Activated naive CD8-positive, alpha-beta T cell (primary cell): ENCODE data around the gene MYBPC1.

Experiments
- H3K27ac Mint-ChIP-seq: one replicate; pipeline ENCODE4 v1.8.0; 2021; ENCODE audit warnings: mixed read lengths
- H3K27me3 Mint-ChIP-seq: one replicate; pipeline ENCODE4 v1.8.0; 2021; ENCODE audit warnings: mixed read lengths
- H3K36me3 Mint-ChIP-seq: one replicate; pipeline ENCODE4 v1.8.0; 2021; ENCODE audit warnings: mixed read lengths
- H3K4me1 Mint-ChIP-seq: one replicate; pipeline ENCODE4 v1.8.0; 2021; ENCODE audit warnings: low read depth, mixed read lengths
- H3K4me3 Mint-ChIP-seq: one replicate; pipeline ENCODE4 v1.8.0; 2021; ENCODE audit warnings: mild to moderate bottlenecking, mixed read lengths
- H3K9me3 Mint-ChIP-seq: one replicate; pipeline ENCODE4 v1.8.0; 2021; ENCODE audit warnings: low read depth, mixed read lengths

MYBPC1 gene

DNA sequence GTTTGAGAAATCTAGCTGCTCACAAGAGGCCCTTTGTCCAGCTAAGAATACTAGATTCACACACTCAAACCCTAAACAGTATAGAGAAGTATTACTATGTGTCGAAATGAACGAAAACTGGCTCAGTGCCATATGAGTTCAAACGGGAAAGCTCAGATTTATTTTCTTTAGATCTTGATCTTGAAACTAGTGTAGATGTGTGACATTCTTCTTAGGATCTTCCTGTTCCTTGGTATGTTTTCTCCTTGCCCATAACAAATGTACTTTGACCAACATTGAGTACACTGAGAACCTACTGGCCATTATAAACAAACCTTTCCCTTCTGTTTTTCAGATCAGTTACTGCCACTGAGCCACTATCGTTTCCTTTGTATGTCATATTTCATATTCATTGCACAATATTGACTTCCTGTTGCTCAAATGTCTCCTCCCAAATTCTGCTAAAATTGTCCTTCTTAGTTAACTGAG, 21.3 kb downstream of the MYBPC1 start:
- Mint-ChIP-seq H3K9me3 (no peaks in the 10 kb centered on the region), H3K27ac (no peak overlapping the region), H3K36me3 (no peaks in the 10 kb centered on the region), H3K27me3 (no peaks in the 10 kb centered on the region), H3K4me3 (peak overlapping the region; percentile 56), H3K4me1 (peaks cover 15% of the 10 kb centered on the region)

- Mint-ChIP-seq H3K27ac (no peak overlapping the region), H3K4me1 (peaks cover 16% of the 10 kb centered on the region), H3K4me3 (no peak overlapping the region)
Measured at GRCh38 chr12:101619026-101619786, 24.4 kb downstream of the MYBPC1 start.

GRCh38 chr12:101619858-101620761, 25.3 kb downstream of the MYBPC1 start:
- no peaks in the 10 kb centered on the region for H3K36me3 Mint-ChIP-seq
- no peaks in the 10 kb centered on the region for H3K9me3 Mint-ChIP-seq
- no peak overlapping the region for H3K4me3 Mint-ChIP-seq
- H3K27ac Mint-ChIP-seq: no peak overlapping the region
- H3K27me3 Mint-ChIP-seq: peaks cover 5% of the 10 kb centered on the region
- H3K4me1 Mint-ChIP-seq: peaks cover 16% of the 10 kb centered on the region

More at GRCh38 chr12:101619026-101619786, 24.4 kb downstream of the MYBPC1 start:
- Mint-ChIP-seq H3K9me3 (no peaks in the 10 kb centered on the region), H3K36me3 (no peaks in the 10 kb centered on the region), H3K27me3 (peaks cover 4% of the 10 kb centered on the region)

DNA sequence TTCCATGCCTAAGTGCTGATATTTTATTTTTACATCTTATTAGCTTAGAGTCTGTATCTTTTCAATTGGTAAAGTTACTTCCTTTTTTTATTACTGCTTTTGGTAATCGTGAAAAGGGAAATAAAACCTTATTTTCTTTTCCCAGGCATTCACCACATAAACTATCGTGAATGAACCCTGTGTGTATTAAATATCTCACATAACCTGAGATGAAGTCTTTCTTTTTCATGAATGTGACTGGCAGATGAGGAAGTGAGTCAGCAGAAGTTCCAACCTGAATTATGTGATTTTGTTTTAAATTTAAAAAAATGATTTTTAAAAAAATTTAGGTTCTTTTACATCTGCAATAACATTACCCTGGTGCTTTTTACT, 26.0 kb downstream of the MYBPC1 start:
- Mint-ChIP-seq H3K27ac (no peak overlapping the region), H3K36me3 (no peaks in the 10 kb centered on the region), H3K9me3 (no peaks in the 10 kb centered on the region)

DNA sequence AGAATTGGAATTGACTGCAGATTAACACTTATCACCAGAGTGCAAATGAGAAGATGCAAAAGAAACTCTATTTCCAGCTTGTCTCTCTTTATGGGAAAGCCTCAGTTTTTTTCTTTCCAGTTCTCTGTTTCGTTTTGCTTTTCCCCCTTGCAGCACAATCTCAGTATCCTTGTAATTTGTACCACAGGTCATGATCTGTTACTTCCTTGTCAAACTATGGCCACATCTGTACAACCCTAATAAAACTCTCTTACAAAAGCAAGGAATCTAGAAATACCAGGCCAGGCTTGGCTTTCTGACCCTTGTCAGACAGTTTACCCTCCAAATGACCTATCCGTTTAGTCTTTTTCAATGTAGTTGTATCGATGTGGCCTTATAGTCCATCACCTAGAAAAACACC, 33.9 kb downstream of the MYBPC1 start:
- Mint-ChIP-seq H3K4me3 (no peak overlapping the region), H3K27ac (no peak overlapping the region), H3K27me3 (peaks cover 7% of the 10 kb centered on the region), H3K4me1 (no peaks in the 10 kb centered on the region), H3K9me3 (no peaks in the 10 kb centered on the region), H3K36me3 (no peaks in the 10 kb centered on the region)

More for the DNA sequence above, 26.0 kb downstream of the MYBPC1 start:
- no peak overlapping the region for H3K4me3 Mint-ChIP-seq
- peaks cover 7% of the 10 kb centered on the region for H3K27me3 Mint-ChIP-seq
- peaks cover 13% of the 10 kb centered on the region for H3K4me1 Mint-ChIP-seq

DNA sequence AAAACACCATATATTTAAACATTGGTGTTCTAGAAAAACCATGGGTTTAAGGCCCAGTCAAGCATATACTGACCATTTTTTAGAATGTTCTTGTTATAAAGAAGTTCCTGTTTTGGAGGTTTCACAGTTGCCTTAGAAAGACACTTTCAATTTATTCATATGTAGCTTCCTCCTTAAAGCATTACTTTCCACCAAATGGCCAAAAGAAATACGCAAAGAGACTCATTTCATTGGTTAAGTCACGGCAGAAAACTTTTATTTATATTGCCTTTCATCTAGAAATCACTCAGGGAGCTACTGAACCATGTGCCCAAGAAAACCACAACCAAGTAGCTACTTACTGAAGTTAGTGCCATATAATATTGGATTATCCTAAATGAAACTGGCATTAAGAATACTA, 40.0 kb downstream of the MYBPC1 start:
- Mint-ChIP-seq H3K27me3 (peaks cover 2% of the 10 kb centered on the region), H3K4me3 (no peak overlapping the region), H3K9me3 (no peaks in the 10 kb centered on the region), H3K4me1 (peaks cover 6% of the 10 kb centered on the region), H3K27ac (no peak overlapping the region), H3K36me3 (no peaks in the 10 kb centered on the region)

GRCh38 chr12:101637936-101638335, 43.2 kb downstream of the MYBPC1 start:
- no peaks in the 10 kb centered on the region for H3K9me3 Mint-ChIP-seq
- peaks cover 10% of the 10 kb centered on the region for H3K4me1 Mint-ChIP-seq
- H3K36me3 Mint-ChIP-seq: peaks cover 2% of the 10 kb centered on the region
- H3K27ac Mint-ChIP-seq: no peak overlapping the region
- no peak overlapping the region for H3K4me3 Mint-ChIP-seq
- peaks cover 6% of the 10 kb centered on the region for H3K27me3 Mint-ChIP-seq

DNA sequence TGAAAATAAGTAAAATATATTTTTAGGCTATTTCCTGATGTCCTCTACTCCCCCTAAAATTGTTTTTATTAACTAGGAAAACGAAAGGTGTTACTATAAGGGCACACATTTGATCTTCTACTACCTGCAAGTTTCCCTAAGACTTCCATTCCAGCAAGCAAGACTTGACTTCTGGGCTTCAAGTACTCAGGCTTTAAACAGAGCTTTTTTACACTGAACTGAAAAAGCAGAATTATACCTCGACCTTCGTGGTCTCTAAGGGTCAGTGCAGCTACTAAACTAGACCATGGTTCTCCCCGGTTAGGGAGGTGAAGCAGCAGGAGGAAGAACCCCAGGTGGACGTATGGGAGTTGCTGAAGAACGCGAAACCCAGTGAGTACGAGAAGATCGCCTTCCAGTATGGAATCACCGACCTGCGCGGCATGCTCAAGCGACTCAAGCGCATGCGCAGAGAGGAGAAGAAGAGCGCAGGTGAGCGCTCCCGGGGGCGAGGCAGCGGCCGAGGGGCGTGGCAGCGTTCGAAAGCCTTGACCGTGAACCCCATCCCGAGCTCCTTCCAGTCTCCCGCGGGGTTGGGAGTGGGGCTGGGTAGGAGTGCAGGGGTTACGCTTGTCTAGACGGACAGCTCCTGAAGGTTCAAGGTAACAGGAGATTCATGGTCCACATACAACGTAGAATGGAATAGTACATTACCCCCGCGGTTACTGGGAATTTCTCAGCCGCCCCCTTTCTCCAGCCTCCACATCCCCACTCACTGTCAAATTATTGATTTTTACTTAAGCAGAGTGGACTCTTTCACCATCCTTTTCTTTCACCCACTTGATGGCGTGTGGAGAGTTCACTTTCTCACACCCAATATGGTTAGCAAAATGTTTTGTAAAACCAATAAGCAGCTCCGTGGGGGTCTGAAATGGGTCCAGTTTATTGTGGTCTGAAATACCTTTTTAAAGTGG, 47.6 kb downstream of the MYBPC1 start:
- peak overlapping the region; percentile 28 for H3K4me3 Mint-ChIP-seq
- H3K9me3 Mint-ChIP-seq: no peaks in the 10 kb centered on the region
- H3K27ac Mint-ChIP-seq: no peak overlapping the region
- H3K27me3 Mint-ChIP-seq: peaks cover 6% of the 10 kb centered on the region
- H3K36me3 Mint-ChIP-seq: peaks cover 2% of the 10 kb centered on the region
- peaks cover 3% of the 10 kb centered on the region for H3K4me1 Mint-ChIP-seq

DNA sequence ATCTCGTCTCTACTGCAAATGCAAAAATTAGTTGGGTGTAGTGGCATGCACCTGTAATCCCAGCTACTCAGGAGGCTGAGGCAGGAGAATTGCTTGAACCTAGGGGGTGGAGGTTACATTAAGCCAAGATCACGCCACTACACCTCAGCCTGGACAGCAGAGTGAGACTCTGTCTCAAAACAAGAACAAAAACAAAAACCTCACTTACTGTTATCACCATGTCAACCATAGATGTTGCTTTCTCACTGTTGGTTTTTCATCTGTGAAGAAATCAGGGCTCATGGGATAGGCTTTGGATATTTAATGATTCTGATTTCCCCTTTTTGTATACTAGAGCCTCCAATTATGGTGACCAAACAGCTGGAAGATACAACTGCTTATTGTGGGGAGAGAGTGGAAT, 52.9 kb downstream of the MYBPC1 start:
- peaks cover 9% of the 10 kb centered on the region for H3K27me3 Mint-ChIP-seq
- H3K4me1 Mint-ChIP-seq: no peaks in the 10 kb centered on the region
- H3K9me3 Mint-ChIP-seq: no peaks in the 10 kb centered on the region
- H3K4me3 Mint-ChIP-seq: no peak overlapping the region
- no peak overlapping the region for H3K27ac Mint-ChIP-seq
- no peaks in the 10 kb centered on the region for H3K36me3 Mint-ChIP-seq

GRCh38 chr12:101648195-101648594, 53.4 kb downstream of the MYBPC1 start:
- H3K4me3 Mint-ChIP-seq: no peak overlapping the region
- H3K27ac Mint-ChIP-seq: no peak overlapping the region
- no peaks in the 10 kb centered on the region for H3K4me1 Mint-ChIP-seq
- H3K9me3 Mint-ChIP-seq: no peaks in the 10 kb centered on the region
- no peaks in the 10 kb centered on the region for H3K36me3 Mint-ChIP-seq
- peaks cover 7% of the 10 kb centered on the region for H3K27me3 Mint-ChIP-seq

GRCh38 chr12:101650346-101651117, 55.8 kb downstream of the MYBPC1 start:
- Mint-ChIP-seq H3K9me3 (no peaks in the 10 kb centered on the region), H3K4me3 (no peak overlapping the region), H3K27ac (no peak overlapping the region), H3K27me3 (peaks cover 14% of the 10 kb centered on the region), H3K36me3 (no peaks in the 10 kb centered on the region), H3K4me1 (no peaks in the 10 kb centered on the region)

- Mint-ChIP-seq H3K9me3 (no peaks in the 10 kb centered on the region), H3K36me3 (no peaks in the 10 kb centered on the region), H3K4me1 (no peaks in the 10 kb centered on the region), H3K27me3 (peaks cover 14% of the 10 kb centered on the region), H3K4me3 (no peak overlapping the region), H3K27ac (no peak overlapping the region)
Measured at GRCh38 chr12:101653030-101653429, 58.3 kb downstream of the MYBPC1 start.

DNA sequence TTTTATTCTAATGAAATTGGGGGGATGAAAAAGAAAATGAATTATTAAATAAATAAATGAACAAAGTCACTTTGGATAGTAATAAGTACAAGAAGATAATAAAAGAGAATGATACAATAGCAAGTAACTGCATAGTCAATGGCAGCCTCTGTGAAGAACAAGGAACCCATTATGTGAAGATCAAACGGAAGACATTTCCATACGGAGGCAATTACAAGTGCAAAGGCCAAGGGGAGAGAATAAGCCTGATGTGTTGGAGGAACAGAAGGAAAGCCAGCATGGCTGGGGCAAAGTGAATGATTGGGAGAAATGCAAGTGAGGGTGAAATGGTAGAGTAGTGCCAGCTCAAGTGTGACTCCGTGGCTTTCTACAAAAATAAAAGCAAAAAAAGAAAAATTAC, 58.7 kb downstream of the MYBPC1 start:
- H3K4me3 Mint-ChIP-seq: no peak overlapping the region
- no peak overlapping the region for H3K27ac Mint-ChIP-seq
- H3K9me3 Mint-ChIP-seq: no peaks in the 10 kb centered on the region
- H3K36me3 Mint-ChIP-seq: no peaks in the 10 kb centered on the region
- H3K27me3 Mint-ChIP-seq: peaks cover 14% of the 10 kb centered on the region
- H3K4me1 Mint-ChIP-seq: no peaks in the 10 kb centered on the region

- Mint-ChIP-seq H3K27me3 (peaks cover 14% of the 10 kb centered on the region), H3K4me1 (no peaks in the 10 kb centered on the region), H3K9me3 (no peaks in the 10 kb centered on the region), H3K4me3 (no peak overlapping the region), H3K36me3 (no peaks in the 10 kb centered on the region), H3K27ac (no peak overlapping the region)
Measured at GRCh38 chr12:101654442-101654841, 59.7 kb downstream of the MYBPC1 start.
